SK-N-SH (cell line): ENCODE data around the gene ANKRD50. TPM values are rescaled to one million over a fixed set of nuclear protein-coding genes. Genes with fewer than 3 reads are reported as not detected.
A peak's percentile ranks its signal among the peaks of the same experiment; 100 is the strongest.

ENCODE experiments used
- CTCF ChIA-PET: fragments of 300-600, 350-600 bp; formaldehyde crosslinking; extraction: SDS; loops from one replicate; lab custom pipeline; 2021; lab: Yijun Ruan, JAX
- POLR2A ChIA-PET: fragments of 350-600 bp; sonication (Branson Sonifier 250); formaldehyde crosslinking; extraction: SDS; loops from one replicate; lab custom pipeline; 2020; ENCODE audit warnings: antibody characterized with exemption, inconsistent platforms; lab: Yijun Ruan, JAX
- DNase-seq: peaks from one replicate; pipeline ENCODE4 v3.0.0; 2012
- H2AFZ ChIP-seq: fragments of 200-600 bp; sonication (generic); 2 replicates; pipeline ENCODE4 v1.8.1; 2016; ENCODE audit warnings: antibody characterized with exemption, mild to moderate bottlenecking, low read depth
- H3F3A ChIP-seq: fragments of 200-600 bp; sonication (generic); replicated peaks from 2 replicates; pipeline ENCODE3; 2016; ENCODE audit warnings: antibody characterized with exemption, mild to moderate bottlenecking; ENCODE audit not compliant: insufficient read depth
- H3K27ac ChIP-seq, 2 experiments: fragments of 200-500 bp in 1 of 2; fragments of 200-600 bp in 1 of 2; sonication (Bioruptor generic) in 1 of 2; sonication (generic), shearing (Covaris generic) in 1 of 2; 2 replicates each; pipeline versions ENCODE4 v1.5.1 to v1.6.1; 2014 to 2016; ENCODE audit warnings: low read depth in 2 of 2, inconsistent platforms in 1 of 2, low read length in 1 of 2, mild to moderate bottlenecking in 1 of 2, mixed read lengths in 1 of 2
- H3K27me3 ChIP-seq: fragments of 200-600 bp; sonication (generic), shearing (Covaris generic); 2 replicates; pipeline ENCODE4 v1.6.1; 2016; ENCODE audit warnings: mixed run types; ENCODE audit not compliant: insufficient read depth
- H3K36me3 ChIP-seq, 2 experiments: fragments of 200-500 bp in 1 of 2; fragments of 200-600 bp in 1 of 2; sonication (Bioruptor generic) in 1 of 2; sonication (generic) in 1 of 2; replicated peaks in 1 of 2; 2 replicates each; pipeline versions ENCODE3 to v1.5.1; 2014 to 2016; ENCODE audit warnings: low read length in 1 of 2, mild to moderate bottlenecking in 1 of 2; ENCODE audit not compliant: insufficient read depth in 2 of 2, control insufficient read depth in 1 of 2
- H3K4me1 ChIP-seq, 2 experiments: fragments of 200-500 bp in 1 of 2; fragments of 200-600 bp in 1 of 2; sonication (Bioruptor generic) in 1 of 2; sonication (generic), shearing (Covaris generic) in 1 of 2; 2 replicates each; pipeline versions ENCODE4 v1.5.1 to v1.6.1; 2014 to 2016; ENCODE audit warnings: low read depth in 1 of 2, low read length in 1 of 2, mixed run types in 1 of 2; ENCODE audit not compliant: insufficient read depth in 2 of 2, control insufficient read depth in 1 of 2
- H3K4me2 ChIP-seq: fragments of 200-600 bp; sonication (generic), shearing (Covaris generic); 2 replicates; pipeline ENCODE4 v1.6.1; 2017; ENCODE audit warnings: mixed run types
- H3K4me3 ChIP-seq, 2 experiments: fragments of 200-500 bp in 1 of 2; fragments of 200-600 bp in 1 of 2; sonication (Bioruptor generic) in 1 of 2; sonication (generic), shearing (Covaris generic) in 1 of 2; 2 replicates each; pipeline versions ENCODE4 v1.5.1 to v1.8.1; 2014 to 2016; ENCODE audit warnings: low read depth in 2 of 2, inconsistent platforms in 1 of 2, low read length in 1 of 2, mild to moderate bottlenecking in 1 of 2, mixed read lengths in 1 of 2, moderate library complexity in 1 of 2
- H3K79me2 ChIP-seq: fragments of 200-600 bp; sonication (generic); 2 replicates; pipeline ENCODE4 v1.8.1; 2017; ENCODE audit warnings: mild to moderate bottlenecking; ENCODE audit not compliant: insufficient read depth
- H3K9ac ChIP-seq: fragments of 200-600 bp; sonication (generic); 2 replicates; pipeline ENCODE4 v1.6.1; 2017; ENCODE audit warnings: mixed run types
- H3K9me2 ChIP-seq: fragments of 200-600 bp; sonication (generic); 2 replicates; pipeline ENCODE4 v1.6.1; 2017; ENCODE audit warnings: mixed run types
- H3K9me3 ChIP-seq: fragments of 200-600 bp; sonication (generic); 2 replicates; pipeline ENCODE4 v1.6.1; 2017; ENCODE audit warnings: mixed run types, mild to moderate bottlenecking, moderate library complexity
- H4K20me1 ChIP-seq: fragments of 200-600 bp; sonication (generic); 2 replicates; pipeline ENCODE4 v1.6.1; 2017; ENCODE audit warnings: mild to moderate bottlenecking, mixed run types; ENCODE audit not compliant: insufficient read depth
- CHD2 ChIP-seq: fragments of 150-350 bp; IDR thresholded peaks from 2 replicates; pipeline ENCODE4 v1.6.1; 2018; ENCODE audit warnings: low read length; ENCODE audit not compliant: partially characterized antibody
- FOSL2 ChIP-seq: IDR thresholded peaks from 2 replicates; pipeline ENCODE4 v1.4.0; 2012; ENCODE audit warnings: low read depth, mild to moderate bottlenecking, moderate library complexity, borderline replicate concordance
- GABPA ChIP-seq: IDR thresholded peaks from 2 replicates; pipeline ENCODE4 v1.4.0; 2012; ENCODE audit warnings: low read depth, mild to moderate bottlenecking
- MXI1 ChIP-seq: IDR thresholded peaks from 2 replicates; pipeline ENCODE4 v1.6.1; 2012; ENCODE audit warnings: mild to moderate bottlenecking, low read depth, low read length, improper control_type of control experiment
- NRF1 ChIP-seq: IDR thresholded peaks from 2 replicates; pipeline ENCODE4 v1.6.1; 2012; ENCODE audit warnings: low read depth, mild to moderate bottlenecking, low read length
- PBX3 ChIP-seq: IDR thresholded peaks from 2 replicates; pipeline ENCODE4; 2012
- POLR2AphosphoS5 ChIP-seq: IDR thresholded peaks from 2 replicates; pipeline ENCODE4 v1.6.1; 2012; ENCODE audit warnings: low read depth, low read length
- RAD21 ChIP-seq: IDR thresholded peaks from 2 replicates; pipeline ENCODE4 v1.6.1; 2012; ENCODE audit warnings: mild to moderate bottlenecking, low read length
- RCOR1 ChIP-seq: fragments of 150-350 bp; IDR thresholded peaks from 2 replicates; pipeline ENCODE4 v1.6.1; 2017; ENCODE audit warnings: antibody characterized with exemption, low read length
- REST ChIP-seq: IDR thresholded peaks from 2 replicates; pipeline ENCODE4 v1.6.1; 2012; ENCODE audit warnings: mild to moderate bottlenecking, low read depth, low read length, moderate library complexity
- SMC3 ChIP-seq: IDR thresholded peaks from 2 replicates; pipeline ENCODE4 v1.6.1; 2012; ENCODE audit warnings: low read depth, low read length, improper control_type of control experiment
- TAF1 ChIP-seq: IDR thresholded peaks from 2 replicates; pipeline ENCODE4 v1.6.1; 2012; ENCODE audit warnings: low read depth, mild to moderate bottlenecking, low read length, moderate library complexity, borderline replicate concordance
- TCF12 ChIP-seq: IDR thresholded peaks from 2 replicates; pipeline ENCODE4 v1.4.0; 2012
- TEAD4 ChIP-seq: IDR thresholded peaks from 2 replicates; pipeline ENCODE4 v1.4.0; 2012; ENCODE audit warnings: mild to moderate bottlenecking, borderline replicate concordance; ENCODE audit not compliant: insufficient read depth
- USF1 ChIP-seq: IDR thresholded peaks from 2 replicates; pipeline ENCODE4 v1.4.0; 2012; ENCODE audit warnings: low read depth, borderline replicate concordance
- YY1 ChIP-seq: IDR thresholded peaks from 2 replicates; pipeline ENCODE4 v1.4.0; 2012; ENCODE audit warnings: low read depth, mild to moderate bottlenecking
- ZBTB33 ChIP-seq: IDR thresholded peaks from 2 replicates; pipeline ENCODE4 v1.4.0; 2012; ENCODE audit warnings: low read depth, borderline replicate concordance
- WGBS: methylation state at CpG from one replicate; pipeline ENCODE4 v1.1.6; 2017; ENCODE audit warnings: low lambda C conversion rate; 5-methylcytosine and 5-hydroxymethylcytosine counted together
- polyA plus RNA-seq, 3 experiments: library from polyadenylated mRNA; depleted of rRNA; stranded (reverse); fragments of >200 nt; gene quantifications; 2 replicates each; pipeline ENCODE4 v1.2.3, GENCODE V29; 2012
- TF ChIP-seq, protein P1 (sequence below): fragments of 150-350 bp; IDR thresholded peaks from 2 replicates; pipeline ENCODE4 v1.6.1; 2016; ENCODE audit warnings: mild to moderate bottlenecking, low read depth, low read length
- TF ChIP-seq, protein P2 (sequence below): fragments of 200-600 bp; sonication (generic); IDR thresholded peaks from 2 replicates; pipeline ENCODE4 v1.6.1; 2017; ENCODE audit warnings: antibody characterized with exemption, mild to moderate bottlenecking, moderate library complexity
- TF ChIP-seq, protein P3 (sequence below): IDR thresholded peaks from 2 replicates; pipeline ENCODE4 v1.4.0; 2012; ENCODE audit warnings: low read depth

ANKRD50 gene
- polyA plus RNA-seq, 1 of the 3 experiments (the other 2 are of a cell fraction): 13.5 TPM

- TF ChIP-seq ZBTB33: no peak
- TF ChIP-seq, all 33 proteins: peak for 0
These were observed 4.6 kb upstream of the ANKRD50 start (continued) for GRCh38 chr4:124717101-124717500.

DNA sequence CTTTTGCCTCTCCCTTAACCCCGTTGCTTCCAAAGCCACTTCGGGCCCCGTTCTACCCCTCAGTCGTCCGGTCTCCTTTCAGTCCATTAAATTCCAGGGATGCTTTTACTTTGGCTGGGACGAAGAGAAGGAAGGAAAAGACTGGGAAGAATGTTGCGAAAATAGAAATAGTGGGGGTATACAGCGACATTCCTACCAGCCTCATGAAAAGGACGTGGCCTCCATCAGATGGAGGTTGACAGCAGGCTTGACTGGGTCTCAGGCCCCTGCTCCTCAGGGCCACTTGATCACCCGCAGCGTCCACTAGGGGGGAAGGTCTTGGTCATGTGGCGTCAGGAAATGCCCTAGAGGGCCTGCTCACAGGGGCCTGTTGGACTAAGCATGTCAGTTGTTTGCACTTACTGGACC is 657 bp upstream of the ANKRD50 start:
- TF ChIP-seq TCF12: peak; percentile 13; the same call in 1 of the 2 replicates
- peak; percentile 53; the same call in 1 of the 2 replicates for TF ChIP-seq REST
- peak; percentile 15 for TF ChIP-seq CHD2
- peak; percentile 37; the same call in 1 of the 2 replicates for TF ChIP-seq RCOR1
- TF ChIP-seq MXI1: peak; percentile 58; the same call in 1 of the 2 replicates
- peak; percentile 19; the same call in 1 of the 2 replicates for TF ChIP-seq SMC3
- TF ChIP-seq GABPA: no peak
- TF ChIP-seq USF1: peak; percentile 73; the same call in 1 of the 2 replicates
- peak; percentile 51 for TF ChIP-seq RAD21
- TF ChIP-seq, protein P1, sequence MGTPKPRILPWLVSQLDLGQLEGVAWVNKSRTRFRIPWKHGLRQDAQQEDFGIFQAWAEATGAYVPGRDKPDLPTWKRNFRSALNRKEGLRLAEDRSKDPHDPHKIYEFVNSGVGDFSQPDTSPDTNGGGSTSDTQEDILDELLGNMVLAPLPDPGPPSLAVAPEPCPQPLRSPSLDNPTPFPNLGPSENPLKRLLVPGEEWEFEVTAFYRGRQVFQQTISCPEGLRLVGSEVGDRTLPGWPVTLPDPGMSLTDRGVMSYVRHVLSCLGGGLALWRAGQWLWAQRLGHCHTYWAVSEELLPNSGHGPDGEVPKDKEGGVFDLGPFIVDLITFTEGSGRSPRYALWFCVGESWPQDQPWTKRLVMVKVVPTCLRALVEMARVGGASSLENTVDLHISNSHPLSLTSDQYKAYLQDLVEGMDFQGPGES: no peak
- TF ChIP-seq NRF1: no peak
- TF ChIP-seq, protein P2, sequence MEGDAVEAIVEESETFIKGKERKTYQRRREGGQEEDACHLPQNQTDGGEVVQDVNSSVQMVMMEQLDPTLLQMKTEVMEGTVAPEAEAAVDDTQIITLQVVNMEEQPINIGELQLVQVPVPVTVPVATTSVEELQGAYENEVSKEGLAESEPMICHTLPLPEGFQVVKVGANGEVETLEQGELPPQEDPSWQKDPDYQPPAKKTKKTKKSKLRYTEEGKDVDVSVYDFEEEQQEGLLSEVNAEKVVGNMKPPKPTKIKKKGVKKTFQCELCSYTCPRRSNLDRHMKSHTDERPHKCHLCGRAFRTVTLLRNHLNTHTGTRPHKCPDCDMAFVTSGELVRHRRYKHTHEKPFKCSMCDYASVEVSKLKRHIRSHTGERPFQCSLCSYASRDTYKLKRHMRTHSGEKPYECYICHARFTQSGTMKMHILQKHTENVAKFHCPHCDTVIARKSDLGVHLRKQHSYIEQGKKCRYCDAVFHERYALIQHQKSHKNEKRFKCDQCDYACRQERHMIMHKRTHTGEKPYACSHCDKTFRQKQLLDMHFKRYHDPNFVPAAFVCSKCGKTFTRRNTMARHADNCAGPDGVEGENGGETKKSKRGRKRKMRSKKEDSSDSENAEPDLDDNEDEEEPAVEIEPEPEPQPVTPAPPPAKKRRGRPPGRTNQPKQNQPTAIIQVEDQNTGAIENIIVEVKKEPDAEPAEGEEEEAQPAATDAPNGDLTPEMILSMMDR: peak; percentile 63
- no peak for TF ChIP-seq FOSL2
- peak; percentile 6; the same call in 1 of the 2 replicates for TF ChIP-seq TEAD4
- 0 out of 2 replicates have a peak, but pooled peaks have one; percentile 18 for TF ChIP-seq YY1
- TF ChIP-seq PBX3: 0 out of 2 replicates have a peak, but pooled peaks have one; percentile 8
- TF ChIP-seq, protein P3, sequence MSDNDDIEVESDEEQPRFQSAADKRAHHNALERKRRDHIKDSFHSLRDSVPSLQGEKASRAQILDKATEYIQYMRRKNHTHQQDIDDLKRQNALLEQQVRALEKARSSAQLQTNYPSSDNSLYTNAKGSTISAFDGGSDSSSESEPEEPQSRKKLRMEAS: peak; percentile 82
- TF ChIP-seq TAF1: no peak
- TF ChIP-seq POLR2AphosphoS5: no peak
- no peaks in the 10 kb centered on the region for H3K27me3 ChIP-seq
- under 1% methylated on average over 11 of the region's 12 CpGs for WGBS

More for the DNA sequence above, 657 bp upstream of the ANKRD50 start:
- peak; percentile 76 for DNase-seq
- peaks cover 10 to 17% of the 10 kb centered on the region in 2 experiments; a peak in 3 of 4 replicates for H3K4me1 ChIP-seq
- H2AFZ ChIP-seq: peak overlapping the region; percentile 73
- peaks cover 38% of the 10 kb centered on the region for H3F3A ChIP-seq
- ChIA-PET POLR2A (interaction anchor here (1.5 kb wide), 1 partner anchor 22 kb away, joined by 3 read pairs; no protein-coding TSS in a partner anchor), CTCF (interaction anchor here (1.0 to 3.3 kb wide), 2 partner anchors 379 to 531 kb away, joined by 3 to 15 read pairs; no protein-coding TSS in a partner anchor)
- H4K20me1 ChIP-seq: peaks cover 31% of the 10 kb centered on the region
- peaks cover 0 to 22% of the 10 kb centered on the region in 2 experiments for H3K36me3 ChIP-seq
- no peaks in the 10 kb centered on the region for H3K9me2 ChIP-seq
- H3K27ac ChIP-seq: peak overlapping the region; percentile 98 to 100
- no peaks in the 10 kb centered on the region for H3K9me3 ChIP-seq
- peaks cover 39% of the 10 kb centered on the region for H3K79me2 ChIP-seq
- H3K4me2 ChIP-seq: peak overlapping the region; percentile 74
- peak overlapping the region; percentile 65 to 68 for H3K4me3 ChIP-seq
- H3K9ac ChIP-seq: peak overlapping the region; percentile 87
